GM23338 (cell line): ENCODE data around the gene CHST11. TPM values are rescaled to one million over a fixed set of nuclear protein-coding genes. Genes with fewer than 3 reads are reported as not detected.

Experiments
- ATAC-seq: fragments of 200-7000 bp; cut with Tn5 transposase; 3 replicates; pipeline ENCODE4 v1.9.1; 2020
- DNase-seq: peaks from one replicate; pipeline ENCODE4 v3.0.0-alpha.2; 2015; ENCODE audit warnings: low spot score
- H2AFZ ChIP-seq: fragments of 200-600 bp; sonication (generic); 2 replicates; pipeline ENCODE4 v1.8.0; 2016; ENCODE audit warnings: antibody characterized with exemption, mild to moderate bottlenecking, moderate library complexity
- H3F3A ChIP-seq: fragments of 200-600 bp; sonication (generic); replicated peaks from 2 replicates; pipeline ENCODE4 v1.8.0; 2017; ENCODE audit warnings: antibody characterized with exemption, mixed run types, low read depth
- H3K27ac ChIP-seq: fragments of 200-600 bp; sonication (generic); 2 replicates; pipeline ENCODE4 v1.6.1; 2016; ENCODE audit warnings: low read depth
- H3K27me3 ChIP-seq: fragments of 200-600 bp; sonication (generic); 2 replicates; pipeline ENCODE4 v1.8.0; 2016; ENCODE audit warnings: mild to moderate bottlenecking, mixed run types, moderate library complexity; ENCODE audit not compliant: insufficient read depth
- H3K36me3 ChIP-seq: fragments of 200-600 bp; sonication (generic); 2 replicates; pipeline ENCODE4 v1.8.0; 2016; ENCODE audit warnings: mild to moderate bottlenecking; ENCODE audit not compliant: insufficient read depth
- H3K4me1 ChIP-seq: fragments of 200-600 bp; sonication (generic); 2 replicates; pipeline ENCODE4 v1.8.0; 2016; ENCODE audit warnings: mild to moderate bottlenecking, moderate library complexity; ENCODE audit not compliant: insufficient read depth
- H3K4me2 ChIP-seq: fragments of 200-600 bp; sonication (generic); 2 replicates; pipeline ENCODE4 v1.7.1; 2017; ENCODE audit warnings: mixed run types
- H3K4me3 ChIP-seq: fragments of 200-600 bp; sonication (generic); 2 replicates; pipeline ENCODE4 v1.6.1; 2016; ENCODE audit warnings: mixed run types
- H3K79me2 ChIP-seq: fragments of 200-600 bp; sonication (generic); replicated peaks from 2 replicates; pipeline ENCODE4 v1.8.0; 2017; ENCODE audit warnings: mild to moderate bottlenecking; ENCODE audit not compliant: insufficient read depth
- H3K9me2 ChIP-seq: fragments of 200-600 bp; sonication (generic); 2 replicates; pipeline ENCODE4 v1.8.0; 2017; ENCODE audit not compliant: insufficient read depth
- H4K20me1 ChIP-seq: fragments of 200-600 bp; sonication (generic); replicated peaks from 2 replicates; pipeline ENCODE4 v1.8.0; 2017; ENCODE audit warnings: mild to moderate bottlenecking; ENCODE audit not compliant: insufficient read depth
- H3K27ac Mint-ChIP-seq: 2 replicates; pipeline ENCODE4 v1.8.0; 2020; ENCODE audit warnings: inconsistent platforms, mild to moderate bottlenecking, moderate library complexity, mixed read lengths
- H3K27me3 Mint-ChIP-seq: 3 replicates; pipeline ENCODE4 v1.8.0; 2022; ENCODE audit warnings: low read depth, mild to moderate bottlenecking, moderate library complexity, mixed read lengths, inconsistent platforms; ENCODE audit not compliant: insufficient read depth, poor library complexity
- H3K36me3 Mint-ChIP-seq: 3 replicates; pipeline ENCODE4 v1.8.0; 2021; ENCODE audit warnings: low read depth, mild to moderate bottlenecking, inconsistent platforms, moderate library complexity, mixed read lengths
- H3K4me1 Mint-ChIP-seq: 3 replicates; pipeline ENCODE4 v1.8.0; 2020; ENCODE audit warnings: mild to moderate bottlenecking, inconsistent platforms, mixed read lengths
- H3K4me3 Mint-ChIP-seq: 3 replicates; pipeline ENCODE4 v1.8.0; 2021; ENCODE audit warnings: moderate library complexity, mild to moderate bottlenecking, inconsistent platforms, mixed read lengths
- H3K9me3 Mint-ChIP-seq: 3 replicates; pipeline ENCODE4 v1.8.0; 2020; ENCODE audit warnings: moderate library complexity, mild to moderate bottlenecking, inconsistent platforms, mixed read lengths
- CREB1 ChIP-seq: fragments of 250-450 bp; sonication (Bioruptor Pico); IDR thresholded peaks from 2 replicates; pipeline ENCODE4 v1.5.0; 2020; ENCODE audit warnings: low read depth, mild to moderate bottlenecking, moderate library complexity
- CTCF ChIP-seq, 2 experiments: fragments of 200-600 bp in 1 of 2; sonication (generic) in 1 of 2; conservative IDR thresholded peaks; 2 replicates each; pipeline versions ENCODE4 v1.5.1 to v1.6.1; 2016 to 2017; ENCODE audit warnings: antibody characterized with exemption in 2 of 2, low read depth in 2 of 2, mild to moderate bottlenecking in 2 of 2, moderate library complexity in 1 of 2
- ETS1 ChIP-seq: IDR thresholded peaks from 2 replicates; pipeline ENCODE4 v1.6.1; 2016; ENCODE audit warnings: antibody characterized with exemption
- EZH2 ChIP-seq: fragments of 200-600 bp; sonication (generic); IDR thresholded peaks from one replicate; pipeline ENCODE4 v1.8.0; 2017; ENCODE audit warnings: antibody characterized with exemption, mild to moderate bottlenecking, low read depth; ENCODE audit not compliant: unreplicated experiment
- NANOG ChIP-seq: IDR thresholded peaks from 2 replicates; pipeline ENCODE4 v1.6.1; 2016; ENCODE audit warnings: antibody characterized with exemption, borderline replicate concordance
- POLR2AphosphoS5 ChIP-seq: IDR thresholded peaks from 2 replicates; pipeline ENCODE4 v1.6.1; 2016; ENCODE audit warnings: antibody characterized with exemption, low read depth
- STAT1 ChIP-seq: IDR thresholded peaks from one replicate; pipeline ENCODE4 v1.6.1; 2016; ENCODE audit warnings: antibody characterized with exemption; ENCODE audit not compliant: unreplicated experiment
- ZNF114 ChIP-seq: fragments of 250-450 bp; sonication (Bioruptor Pico); IDR thresholded peaks from 2 replicates; pipeline ENCODE4 v1.5.0; 2020; ENCODE audit warnings: mild to moderate bottlenecking, moderate library complexity
- ZNF331 ChIP-seq: fragments of 250-450 bp; sonication (Bioruptor Pico); IDR thresholded peaks from 2 replicates; pipeline ENCODE4 v1.5.0; 2020; ENCODE audit warnings: low read depth, mild to moderate bottlenecking, moderate library complexity
- polyA plus RNA-seq: library from polyadenylated mRNA; unstranded; fragments of >200 nt; fragmentation: Nextera tagmentation; extraction: Ambion mirVana; gene quantifications from 2 replicates; pipeline ENCODE4 v1.2.1, GENCODE V29; 2016
- total RNA-seq: library from RNA; depleted of rRNA; stranded (reverse); fragments of >200 nt; shearing (Covaris generic); gene quantifications from 2 replicates; pipeline ENCODE4 v1.2.3, GENCODE V29; 2014
- TF ChIP-seq, protein P1 (sequence below): IDR thresholded peaks from one replicate; pipeline ENCODE4 v1.6.1; 2018; ENCODE audit warnings: antibody characterized with exemption; ENCODE audit not compliant: unreplicated experiment

Gene CHST11
- total and polyA plus RNA-seq, 2 experiments from 2014 or later, result 7.7 to 25.7 TPM

DNA sequence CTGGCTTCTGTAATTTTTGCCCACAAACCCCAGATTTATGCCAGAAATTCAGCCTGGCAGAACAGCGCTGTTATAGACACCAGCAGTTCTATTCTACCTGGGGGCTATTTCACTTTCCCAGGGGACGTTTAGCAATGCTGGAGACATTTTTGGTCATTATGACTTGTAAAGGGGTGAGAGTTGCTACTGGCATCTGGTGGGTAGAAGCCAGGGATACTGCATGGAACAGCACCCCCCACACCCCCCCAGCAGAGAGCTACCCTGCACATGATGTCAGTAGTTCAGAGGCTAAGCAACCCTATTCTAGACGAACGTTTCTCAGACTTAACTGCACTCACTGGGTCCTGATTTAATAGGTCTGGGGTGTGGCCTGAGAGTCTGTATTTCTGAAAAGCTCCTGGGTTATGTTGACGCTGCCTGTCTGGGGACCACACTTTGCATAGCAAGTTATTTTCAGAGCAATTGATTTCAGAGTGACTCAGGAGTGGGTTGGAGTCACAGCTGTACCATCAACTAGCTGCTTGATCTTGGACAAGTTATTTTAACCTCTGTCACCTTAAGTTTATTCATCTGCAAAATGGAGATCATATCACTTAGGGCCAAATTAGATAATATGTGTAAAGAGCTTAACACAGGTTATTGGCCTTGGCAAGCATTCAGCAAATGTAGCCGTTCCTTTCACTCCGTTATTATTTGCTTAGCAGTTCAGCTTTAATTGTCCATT, 48.5 kb downstream of the CHST11 start:
- DNase-seq, result no peak
- Histone ChIP-seq H3K36me3 (no peaks in the 10 kb centered on the region), H4K20me1 (0 out of 2 replicates have a peak, but pooled peaks cover 3% of the 10 kb centered on the region), H3K4me2 (no peak overlapping the region), H3K79me2 (peaks cover 24% of the 10 kb centered on the region), H3K27me3 (no peaks in the 10 kb centered on the region), H3F3A (peaks cover 9% of the 10 kb centered on the region; the same call in 1 of the 2 replicates), H3K4me3 (no peak overlapping the region), H2AFZ (no peak overlapping the region), H3K9me2 (no peaks in the 10 kb centered on the region; the same call in 1 of the 2 replicates), H3K27ac (no peak overlapping the region), H3K4me1 (peaks cover 43% of the 10 kb centered on the region)
- no peak for ATAC-seq
- peaks cover 7% of the 10 kb centered on the region; the same call in 1 of the 3 replicates for H3K9me3 Mint-ChIP-seq
- peaks cover 6% of the 10 kb centered on the region; the same call in 1 of the 3 replicates for H3K36me3 Mint-ChIP-seq
- no peak for TF ChIP-seq ZNF114 (CRISPR knock-in tag)
- no peak for TF ChIP-seq CREB1 (CRISPR knock-in tag)
- no peak for TF ChIP-seq ZNF331 (CRISPR knock-in tag)
- TF ChIP-seq STAT1, result no peak
- TF ChIP-seq, protein P1, sequence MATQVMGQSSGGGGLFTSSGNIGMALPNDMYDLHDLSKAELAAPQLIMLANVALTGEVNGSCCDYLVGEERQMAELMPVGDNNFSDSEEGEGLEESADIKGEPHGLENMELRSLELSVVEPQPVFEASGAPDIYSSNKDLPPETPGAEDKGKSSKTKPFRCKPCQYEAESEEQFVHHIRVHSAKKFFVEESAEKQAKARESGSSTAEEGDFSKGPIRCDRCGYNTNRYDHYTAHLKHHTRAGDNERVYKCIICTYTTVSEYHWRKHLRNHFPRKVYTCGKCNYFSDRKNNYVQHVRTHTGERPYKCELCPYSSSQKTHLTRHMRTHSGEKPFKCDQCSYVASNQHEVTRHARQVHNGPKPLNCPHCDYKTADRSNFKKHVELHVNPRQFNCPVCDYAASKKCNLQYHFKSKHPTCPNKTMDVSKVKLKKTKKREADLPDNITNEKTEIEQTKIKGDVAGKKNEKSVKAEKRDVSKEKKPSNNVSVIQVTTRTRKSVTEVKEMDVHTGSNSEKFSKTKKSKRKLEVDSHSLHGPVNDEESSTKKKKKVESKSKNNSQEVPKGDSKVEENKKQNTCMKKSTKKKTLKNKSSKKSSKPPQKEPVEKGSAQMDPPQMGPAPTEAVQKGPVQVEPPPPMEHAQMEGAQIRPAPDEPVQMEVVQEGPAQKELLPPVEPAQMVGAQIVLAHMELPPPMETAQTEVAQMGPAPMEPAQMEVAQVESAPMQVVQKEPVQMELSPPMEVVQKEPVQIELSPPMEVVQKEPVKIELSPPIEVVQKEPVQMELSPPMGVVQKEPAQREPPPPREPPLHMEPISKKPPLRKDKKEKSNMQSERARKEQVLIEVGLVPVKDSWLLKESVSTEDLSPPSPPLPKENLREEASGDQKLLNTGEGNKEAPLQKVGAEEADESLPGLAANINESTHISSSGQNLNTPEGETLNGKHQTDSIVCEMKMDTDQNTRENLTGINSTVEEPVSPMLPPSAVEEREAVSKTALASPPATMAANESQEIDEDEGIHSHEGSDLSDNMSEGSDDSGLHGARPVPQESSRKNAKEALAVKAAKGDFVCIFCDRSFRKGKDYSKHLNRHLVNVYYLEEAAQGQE, result no peak
- TF ChIP-seq POLR2AphosphoS5, result no peak
- TF ChIP-seq CTCF (conservative IDR thresholded peaks at IDR 0.05; ENCODE audit: low read depth in 2 of 2), result no peak
- no peak for TF ChIP-seq EZH2
- TF ChIP-seq ETS1, result no peak
- no peak for TF ChIP-seq NANOG
- H3K27me3 Mint-ChIP-seq, result peaks cover 2% of the 10 kb centered on the region
- no peak overlapping the region for H3K27ac Mint-ChIP-seq
- H3K4me3 Mint-ChIP-seq, result no peak overlapping the region
- H3K4me1 Mint-ChIP-seq, result peaks cover 60% of the 10 kb centered on the region
